Panc1 (cell line): ENCODE measurements around the gene RTL1. TPM values are rescaled to one million over a fixed set of nuclear protein-coding genes. Genes with fewer than 3 reads are reported as not detected.

Experiments used
- ATAC-seq: fragments of 200-7000 bp; cut with Tn5 transposase; 2 replicates; pipeline ENCODE4 v1.9.1; 2020; ENCODE audit warnings: mild to moderate bottlenecking, moderate library complexity
- BruUV-seq: library from RNA; stranded (reverse); fragments of 400-500 nt; replicated peaks from 2 replicates; lab custom pipeline; 2021; lab: Mats Ljungman, UMichigan
- CTCF ChIA-PET: fragments of 300-600 bp; sonication (Branson Sonifier 250); formaldehyde crosslinking; loops from one replicate; lab custom pipeline; 2022; ENCODE audit warnings: antibody characterized with exemption; lab: Charles Lee
- POLR2A ChIA-PET: fragments of 300-600 bp; sonication (Branson Sonifier 250); formaldehyde crosslinking; loops from one replicate; lab custom pipeline; 2022; ENCODE audit warnings: antibody characterized with exemption; lab: Charles Lee
- DNase-seq: peaks from one replicate; pipeline ENCODE4 v3.0.0-alpha.2; 2010; ENCODE audit warnings: low read depth, low spot score
- H3K27ac ChIP-seq: 2 replicates; pipeline ENCODE4 v1.5.1; 2011; ENCODE audit warnings: mild to moderate bottlenecking, low read length, inconsistent platforms
- H3K27me3 ChIP-seq: fragments of 200-500 bp; sonication (Bioruptor generic); 2 replicates; pipeline ENCODE4 v1.6.0; 2014; ENCODE audit warnings: low read length, inconsistent platforms; ENCODE audit not compliant: control insufficient read depth, insufficient read depth
- H3K36me3 ChIP-seq: fragments of 200-500 bp; sonication (Bioruptor generic); 2 replicates; pipeline ENCODE4 v1.5.1; 2014; ENCODE audit warnings: inconsistent platforms, mild to moderate bottlenecking, low read length, moderate library complexity; ENCODE audit not compliant: control insufficient read depth, insufficient read depth
- H3K4me1 ChIP-seq: 2 replicates; pipeline ENCODE4 v1.5.1; 2011; ENCODE audit warnings: inconsistent platforms, mild to moderate bottlenecking, low read length, moderate library complexity; ENCODE audit not compliant: control insufficient read depth, insufficient read depth
- H3K4me3 ChIP-seq, 2 experiments: 2 replicates each; pipeline ENCODE4 v1.5.1; 2011 to 2012; ENCODE audit warnings: low read depth in 2 of 2, low read length in 2 of 2, mild to moderate bottlenecking in 2 of 2, inconsistent platforms in 1 of 2, moderate library complexity in 1 of 2
- H3K9me3 ChIP-seq: fragments of 200-500 bp; sonication (Bioruptor generic); 2 replicates; pipeline ENCODE4 v1.5.1; 2014; ENCODE audit warnings: low read depth, mild to moderate bottlenecking, inconsistent platforms, low read length, moderate library complexity; ENCODE audit not compliant: control insufficient read depth, insufficient read depth
- POLR2AphosphoS5 ChIP-seq: IDR thresholded peaks from 2 replicates; pipeline ENCODE4 v1.6.1; 2012; ENCODE audit warnings: mild to moderate bottlenecking, low read depth, low read length, moderate library complexity
- SIN3A ChIP-seq: IDR thresholded peaks from 2 replicates; pipeline ENCODE4 v1.6.1; 2012; ENCODE audit warnings: low read depth, mild to moderate bottlenecking, low read length, moderate library complexity, borderline replicate concordance; ENCODE audit not compliant: insufficient read depth
- TCF7L2 ChIP-seq: IDR thresholded peaks from 2 replicates; pipeline ENCODE4 v1.6.1; 2011; ENCODE audit warnings: mild to moderate bottlenecking, low read depth, low read length, inconsistent platforms
- in situ Hi-C: cut with HindIII; loops from 2 replicates; pipeline ENCODE4 v1.10.0; 2016; ENCODE audit warnings: low sequenced_read_pairs, low pct_unique_long_range_greater_than_20kb
- intact Hi-C: fragments of 100-400 bp; cut with micrococcal nuclease; formaldehyde crosslinking; loops from one replicate; pipeline ENCODE4 v1.10.0; 2022; ENCODE audit not compliant: unreplicated experiment
- total RNA-seq: library from RNA; stranded (reverse); gene quantifications from one replicate; pipeline ENCODE4 v1.2.1, GENCODE V29; 2021; ENCODE audit not compliant: unreplicated experiment
- TF ChIP-seq, protein P1 (sequence below), 2 experiments: IDR thresholded peaks; 2 replicates each; pipeline ENCODE4 v1.6.1; 2011 to 2012; ENCODE audit warnings: low read depth in 2 of 2, control low read depth in 1 of 2, low read length in 1 of 2, mild to moderate bottlenecking in 1 of 2, moderate library complexity in 1 of 2; ENCODE audit not compliant: insufficient read depth in 1 of 2
- TF ChIP-seq, protein P2 (sequence below): fragments of 450-650 bp; IDR thresholded peaks from 2 replicates; pipeline ENCODE4 v1.5.1; 2017; ENCODE audit warnings: mild to moderate bottlenecking

Gene RTL1
- total RNA-seq, 1 experiment from 2014 or later: not detected

DNA sequence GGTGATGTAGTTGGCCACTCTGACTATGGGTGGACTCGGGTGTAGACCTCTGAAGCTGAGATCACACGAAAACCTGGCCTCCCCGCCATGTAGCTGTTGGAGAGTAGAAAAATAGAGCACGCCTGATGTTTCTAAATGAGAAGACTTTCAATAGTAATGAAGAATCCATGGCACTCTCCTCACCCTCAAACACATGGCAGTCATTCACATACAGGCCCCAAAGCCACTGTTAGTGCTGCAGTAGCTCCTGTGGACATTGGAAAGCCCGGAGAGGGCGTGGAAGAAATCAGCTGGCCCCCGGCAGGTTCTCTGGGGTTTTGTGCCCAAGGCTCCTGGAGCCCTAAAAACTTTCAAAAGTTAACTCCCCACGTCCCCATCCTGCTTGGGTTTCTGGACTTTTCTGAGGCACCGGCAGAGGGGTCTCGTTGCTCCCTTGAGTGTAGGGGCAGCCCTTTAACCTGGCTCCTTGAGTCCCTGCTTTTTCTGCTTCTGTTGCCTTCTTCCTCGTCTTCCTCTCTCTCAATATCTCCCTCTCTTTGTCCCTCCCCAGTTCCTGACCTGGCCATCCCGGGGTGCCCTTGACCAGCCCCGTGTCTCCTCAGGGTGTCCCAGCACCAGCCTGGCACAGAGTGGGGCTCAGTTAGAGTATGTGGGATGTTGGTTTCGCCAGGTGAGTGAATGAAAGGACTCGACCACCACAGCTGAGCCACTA lies 69.3 kb downstream of the RTL1 start:
- intact Hi-C loops (no loop called here), in situ Hi-C loops (no loop called here)
- H3K9me3 ChIP-seq: no peaks in the 10 kb centered on the region
- TF ChIP-seq, protein P1, sequence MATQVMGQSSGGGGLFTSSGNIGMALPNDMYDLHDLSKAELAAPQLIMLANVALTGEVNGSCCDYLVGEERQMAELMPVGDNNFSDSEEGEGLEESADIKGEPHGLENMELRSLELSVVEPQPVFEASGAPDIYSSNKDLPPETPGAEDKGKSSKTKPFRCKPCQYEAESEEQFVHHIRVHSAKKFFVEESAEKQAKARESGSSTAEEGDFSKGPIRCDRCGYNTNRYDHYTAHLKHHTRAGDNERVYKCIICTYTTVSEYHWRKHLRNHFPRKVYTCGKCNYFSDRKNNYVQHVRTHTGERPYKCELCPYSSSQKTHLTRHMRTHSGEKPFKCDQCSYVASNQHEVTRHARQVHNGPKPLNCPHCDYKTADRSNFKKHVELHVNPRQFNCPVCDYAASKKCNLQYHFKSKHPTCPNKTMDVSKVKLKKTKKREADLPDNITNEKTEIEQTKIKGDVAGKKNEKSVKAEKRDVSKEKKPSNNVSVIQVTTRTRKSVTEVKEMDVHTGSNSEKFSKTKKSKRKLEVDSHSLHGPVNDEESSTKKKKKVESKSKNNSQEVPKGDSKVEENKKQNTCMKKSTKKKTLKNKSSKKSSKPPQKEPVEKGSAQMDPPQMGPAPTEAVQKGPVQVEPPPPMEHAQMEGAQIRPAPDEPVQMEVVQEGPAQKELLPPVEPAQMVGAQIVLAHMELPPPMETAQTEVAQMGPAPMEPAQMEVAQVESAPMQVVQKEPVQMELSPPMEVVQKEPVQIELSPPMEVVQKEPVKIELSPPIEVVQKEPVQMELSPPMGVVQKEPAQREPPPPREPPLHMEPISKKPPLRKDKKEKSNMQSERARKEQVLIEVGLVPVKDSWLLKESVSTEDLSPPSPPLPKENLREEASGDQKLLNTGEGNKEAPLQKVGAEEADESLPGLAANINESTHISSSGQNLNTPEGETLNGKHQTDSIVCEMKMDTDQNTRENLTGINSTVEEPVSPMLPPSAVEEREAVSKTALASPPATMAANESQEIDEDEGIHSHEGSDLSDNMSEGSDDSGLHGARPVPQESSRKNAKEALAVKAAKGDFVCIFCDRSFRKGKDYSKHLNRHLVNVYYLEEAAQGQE (IDR thresholded peaks at IDR 0.05; ENCODE audit: insufficient read depth in 1 of 2, low read depth in 2 of 2, low read length in 1 of 2): no peak
- TF ChIP-seq POLR2AphosphoS5 (no peak; the same call in 1 of the 2 replicates), TCF7L2 (no peak), SIN3A (no peak)
- TF ChIP-seq, protein P2, sequence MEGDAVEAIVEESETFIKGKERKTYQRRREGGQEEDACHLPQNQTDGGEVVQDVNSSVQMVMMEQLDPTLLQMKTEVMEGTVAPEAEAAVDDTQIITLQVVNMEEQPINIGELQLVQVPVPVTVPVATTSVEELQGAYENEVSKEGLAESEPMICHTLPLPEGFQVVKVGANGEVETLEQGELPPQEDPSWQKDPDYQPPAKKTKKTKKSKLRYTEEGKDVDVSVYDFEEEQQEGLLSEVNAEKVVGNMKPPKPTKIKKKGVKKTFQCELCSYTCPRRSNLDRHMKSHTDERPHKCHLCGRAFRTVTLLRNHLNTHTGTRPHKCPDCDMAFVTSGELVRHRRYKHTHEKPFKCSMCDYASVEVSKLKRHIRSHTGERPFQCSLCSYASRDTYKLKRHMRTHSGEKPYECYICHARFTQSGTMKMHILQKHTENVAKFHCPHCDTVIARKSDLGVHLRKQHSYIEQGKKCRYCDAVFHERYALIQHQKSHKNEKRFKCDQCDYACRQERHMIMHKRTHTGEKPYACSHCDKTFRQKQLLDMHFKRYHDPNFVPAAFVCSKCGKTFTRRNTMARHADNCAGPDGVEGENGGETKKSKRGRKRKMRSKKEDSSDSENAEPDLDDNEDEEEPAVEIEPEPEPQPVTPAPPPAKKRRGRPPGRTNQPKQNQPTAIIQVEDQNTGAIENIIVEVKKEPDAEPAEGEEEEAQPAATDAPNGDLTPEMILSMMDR: no peak
- POLR2A ChIA-PET: no interaction called here
- H3K27ac ChIP-seq: no peak overlapping the region
- no peaks in the 10 kb centered on the region for H3K27me3 ChIP-seq
- H3K4me1 ChIP-seq: peaks cover 4% of the 10 kb centered on the region; the same call in 1 of the 2 replicates
- DNase-seq (no peak), ATAC-seq (no peak)
- CTCF ChIA-PET: no interaction called here
- H3K4me3 ChIP-seq: no peak overlapping the region
- no TSS peak for BruUV-seq
- no peaks in the 10 kb centered on the region for H3K36me3 ChIP-seq

DNA sequence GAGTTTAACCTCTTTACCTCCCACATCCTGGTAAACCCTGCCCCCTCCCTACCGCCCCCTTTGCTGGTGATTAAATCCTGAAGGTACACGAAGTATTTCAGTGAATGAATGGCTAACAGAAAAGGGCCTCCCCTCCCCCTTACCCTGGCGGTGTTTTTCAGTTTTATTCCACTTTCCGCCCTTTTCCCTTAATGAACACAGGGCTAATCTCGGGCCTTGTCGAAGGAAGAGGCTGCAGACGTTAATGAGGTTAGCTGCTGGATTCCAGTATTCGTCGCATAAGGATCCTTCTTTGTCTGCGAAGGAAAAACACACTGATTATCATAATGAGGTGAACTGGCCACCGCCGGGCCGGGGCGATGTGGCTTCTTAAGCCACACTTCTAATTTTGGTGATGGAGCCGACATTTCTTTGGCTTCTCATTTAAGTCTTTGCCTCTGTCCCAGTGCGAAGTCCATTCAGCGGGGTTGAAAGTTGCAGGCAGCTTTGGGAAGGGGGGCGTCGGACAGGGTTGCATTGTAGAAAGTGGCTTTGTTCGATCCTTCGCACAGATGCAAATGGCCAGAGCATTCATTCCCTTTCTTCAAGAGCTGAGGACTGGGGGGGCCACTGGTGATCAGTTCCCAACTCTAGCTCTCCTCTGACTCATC lies 71.1 kb downstream of the RTL1 start:
- H3K27ac ChIP-seq: no peak overlapping the region
- intact Hi-C loops: no loop called here
- ATAC-seq: no peak
- CTCF ChIA-PET: no interaction called here
- POLR2A ChIA-PET: no interaction called here
- no peaks in the 10 kb centered on the region for H3K9me3 ChIP-seq
- peaks cover 4% of the 10 kb centered on the region; the same call in 1 of the 2 replicates for H3K4me1 ChIP-seq
- no TSS peak for BruUV-seq
- TF ChIP-seq, protein P2: no peak
- no peak for TF ChIP-seq POLR2AphosphoS5
- TF ChIP-seq, protein P1 (IDR thresholded peaks at IDR 0.05; ENCODE audit: insufficient read depth in 1 of 2, low read depth in 2 of 2, low read length in 1 of 2): no peak
- TF ChIP-seq SIN3A: no peak
- no peak for TF ChIP-seq TCF7L2
- no peak overlapping the region for H3K4me3 ChIP-seq
- H3K36me3 ChIP-seq: no peaks in the 10 kb centered on the region
- no peaks in the 10 kb centered on the region for H3K27me3 ChIP-seq
- no peak for DNase-seq
- in situ Hi-C loops: no loop called here
